GM23338 (cell line): ENCODE data around the gene ASB1. TPM values are rescaled to one million over a fixed set of nuclear protein-coding genes. Genes with fewer than 3 reads are reported as not detected.

Experiments
- ATAC-seq: fragments of 200-7000 bp; cut with Tn5 transposase; 3 replicates; pipeline ENCODE4 v1.9.1; 2020
- DNase-seq: peaks from one replicate; pipeline ENCODE4 v3.0.0-alpha.2; 2015; ENCODE audit warnings: low spot score
- H2AFZ ChIP-seq: fragments of 200-600 bp; sonication (generic); 2 replicates; pipeline ENCODE4 v1.8.0; 2016; ENCODE audit warnings: antibody characterized with exemption, mild to moderate bottlenecking, moderate library complexity
- H3F3A ChIP-seq: fragments of 200-600 bp; sonication (generic); replicated peaks from 2 replicates; pipeline ENCODE4 v1.8.0; 2017; ENCODE audit warnings: antibody characterized with exemption, mixed run types, low read depth
- H3K27ac ChIP-seq: fragments of 200-600 bp; sonication (generic); 2 replicates; pipeline ENCODE4 v1.6.1; 2016; ENCODE audit warnings: low read depth
- H3K27me3 ChIP-seq: fragments of 200-600 bp; sonication (generic); 2 replicates; pipeline ENCODE4 v1.8.0; 2016; ENCODE audit warnings: mild to moderate bottlenecking, mixed run types, moderate library complexity; ENCODE audit not compliant: insufficient read depth
- H3K36me3 ChIP-seq: fragments of 200-600 bp; sonication (generic); 2 replicates; pipeline ENCODE4 v1.8.0; 2016; ENCODE audit warnings: mild to moderate bottlenecking; ENCODE audit not compliant: insufficient read depth
- H3K4me1 ChIP-seq: fragments of 200-600 bp; sonication (generic); 2 replicates; pipeline ENCODE4 v1.8.0; 2016; ENCODE audit warnings: mild to moderate bottlenecking, moderate library complexity; ENCODE audit not compliant: insufficient read depth
- H3K4me2 ChIP-seq: fragments of 200-600 bp; sonication (generic); 2 replicates; pipeline ENCODE4 v1.7.1; 2017; ENCODE audit warnings: mixed run types
- H3K4me3 ChIP-seq: fragments of 200-600 bp; sonication (generic); 2 replicates; pipeline ENCODE4 v1.6.1; 2016; ENCODE audit warnings: mixed run types
- H3K79me2 ChIP-seq: fragments of 200-600 bp; sonication (generic); replicated peaks from 2 replicates; pipeline ENCODE4 v1.8.0; 2017; ENCODE audit warnings: mild to moderate bottlenecking; ENCODE audit not compliant: insufficient read depth
- H3K9me2 ChIP-seq: fragments of 200-600 bp; sonication (generic); 2 replicates; pipeline ENCODE4 v1.8.0; 2017; ENCODE audit not compliant: insufficient read depth
- H4K20me1 ChIP-seq: fragments of 200-600 bp; sonication (generic); replicated peaks from 2 replicates; pipeline ENCODE4 v1.8.0; 2017; ENCODE audit warnings: mild to moderate bottlenecking; ENCODE audit not compliant: insufficient read depth
- H3K27ac Mint-ChIP-seq: 2 replicates; pipeline ENCODE4 v1.8.0; 2020; ENCODE audit warnings: inconsistent platforms, mild to moderate bottlenecking, moderate library complexity, mixed read lengths
- H3K27me3 Mint-ChIP-seq: 3 replicates; pipeline ENCODE4 v1.8.0; 2022; ENCODE audit warnings: low read depth, mild to moderate bottlenecking, moderate library complexity, mixed read lengths, inconsistent platforms; ENCODE audit not compliant: insufficient read depth, poor library complexity
- H3K36me3 Mint-ChIP-seq: 3 replicates; pipeline ENCODE4 v1.8.0; 2021; ENCODE audit warnings: low read depth, mild to moderate bottlenecking, inconsistent platforms, moderate library complexity, mixed read lengths
- H3K4me1 Mint-ChIP-seq: 3 replicates; pipeline ENCODE4 v1.8.0; 2020; ENCODE audit warnings: mild to moderate bottlenecking, inconsistent platforms, mixed read lengths
- H3K4me3 Mint-ChIP-seq: 3 replicates; pipeline ENCODE4 v1.8.0; 2021; ENCODE audit warnings: moderate library complexity, mild to moderate bottlenecking, inconsistent platforms, mixed read lengths
- H3K9me3 Mint-ChIP-seq: 3 replicates; pipeline ENCODE4 v1.8.0; 2020; ENCODE audit warnings: moderate library complexity, mild to moderate bottlenecking, inconsistent platforms, mixed read lengths
- CTCF ChIP-seq, 2 experiments: fragments of 200-600 bp in 1 of 2; sonication (generic) in 1 of 2; conservative IDR thresholded peaks; 2 replicates each; pipeline versions ENCODE4 v1.5.1 to v1.6.1; 2016 to 2017; ENCODE audit warnings: antibody characterized with exemption in 2 of 2, low read depth in 2 of 2, mild to moderate bottlenecking in 2 of 2, moderate library complexity in 1 of 2
- ETS1 ChIP-seq: IDR thresholded peaks from 2 replicates; pipeline ENCODE4 v1.6.1; 2016; ENCODE audit warnings: antibody characterized with exemption
- EZH2 ChIP-seq: fragments of 200-600 bp; sonication (generic); IDR thresholded peaks from one replicate; pipeline ENCODE4 v1.8.0; 2017; ENCODE audit warnings: antibody characterized with exemption, mild to moderate bottlenecking, low read depth; ENCODE audit not compliant: unreplicated experiment
- EZH2phosphoT487 ChIP-seq: fragments of 200-600 bp; sonication (generic); IDR thresholded peaks from one replicate; pipeline ENCODE4 v1.8.1; 2018; ENCODE audit warnings: antibody characterized with exemption; ENCODE audit not compliant: unreplicated experiment
- JUNB ChIP-seq: IDR thresholded peaks from one replicate; pipeline ENCODE4 v1.6.1; 2016; ENCODE audit warnings: antibody characterized with exemption; ENCODE audit not compliant: unreplicated experiment
- POLR2AphosphoS5 ChIP-seq: IDR thresholded peaks from 2 replicates; pipeline ENCODE4 v1.6.1; 2016; ENCODE audit warnings: antibody characterized with exemption, low read depth
- STAT1 ChIP-seq: IDR thresholded peaks from one replicate; pipeline ENCODE4 v1.6.1; 2016; ENCODE audit warnings: antibody characterized with exemption; ENCODE audit not compliant: unreplicated experiment
- ZNF114 ChIP-seq: fragments of 250-450 bp; sonication (Bioruptor Pico); IDR thresholded peaks from 2 replicates; pipeline ENCODE4 v1.5.0; 2020; ENCODE audit warnings: mild to moderate bottlenecking, moderate library complexity
- ZNF331 ChIP-seq: fragments of 250-450 bp; sonication (Bioruptor Pico); IDR thresholded peaks from 2 replicates; pipeline ENCODE4 v1.5.0; 2020; ENCODE audit warnings: low read depth, mild to moderate bottlenecking, moderate library complexity
- ZNF462 ChIP-seq: fragments of 250-450 bp; sonication (Bioruptor Pico); IDR thresholded peaks from 2 replicates; pipeline ENCODE4 v1.5.0; 2020; ENCODE audit warnings: mild to moderate bottlenecking, moderate library complexity
- polyA plus RNA-seq: library from polyadenylated mRNA; unstranded; fragments of >200 nt; fragmentation: Nextera tagmentation; extraction: Ambion mirVana; gene quantifications from 2 replicates; pipeline ENCODE4 v1.2.1, GENCODE V29; 2016
- total RNA-seq: library from RNA; depleted of rRNA; stranded (reverse); fragments of >200 nt; shearing (Covaris generic); gene quantifications from 2 replicates; pipeline ENCODE4 v1.2.3, GENCODE V29; 2014

The ASB1 gene
- total and polyA plus RNA-seq, 2 experiments from 2014 or later, result 21.5 to 23.9 TPM

GRCh38 chr2:238478216-238478615 lies 51.5 kb downstream of the ASB1 start:
- peaks cover 2% of the 10 kb centered on the region for H3K36me3 Mint-ChIP-seq
- peaks cover 10% of the 10 kb centered on the region for H3K4me1 Mint-ChIP-seq
- TF ChIP-seq EZH2 (no peak), JUNB (no peak), ZNF462 (CRISPR knock-in tag) (no peak), ZNF114 (CRISPR knock-in tag) (no peak), ZNF331 (CRISPR knock-in tag) (no peak), EZH2phosphoT487 (no peak), ETS1 (no peak), CTCF (conservative IDR thresholded peaks at IDR 0.05; ENCODE audit: low read depth in 2 of 2) (no peak), POLR2AphosphoS5 (no peak), STAT1 (no peak)
- no peak overlapping the region for H2AFZ ChIP-seq
- peaks cover 6% of the 10 kb centered on the region for H3K4me1 ChIP-seq
- H3F3A ChIP-seq, result no peaks in the 10 kb centered on the region
- H3K27me3 Mint-ChIP-seq, result no peaks in the 10 kb centered on the region
- no peaks in the 10 kb centered on the region for H3K79me2 ChIP-seq
- no peak for ATAC-seq
- H3K9me3 Mint-ChIP-seq, result peaks cover 32% of the 10 kb centered on the region
- H3K27ac ChIP-seq, result no peak overlapping the region
- DNase-seq, result no peak
- H3K4me3 ChIP-seq, result no peak overlapping the region
- H3K27me3 ChIP-seq, result no peaks in the 10 kb centered on the region
- H4K20me1 ChIP-seq, result no peaks in the 10 kb centered on the region
- H3K4me3 Mint-ChIP-seq, result no peak overlapping the region
- H3K36me3 ChIP-seq, result no peaks in the 10 kb centered on the region; the same call in 1 of the 2 replicates
- no peak overlapping the region for H3K27ac Mint-ChIP-seq
- H3K4me2 ChIP-seq, result no peak overlapping the region
- no peaks in the 10 kb centered on the region for H3K9me2 ChIP-seq
